HG03457 (cell line): ENCODE measurements around the gene SCAF8.
A peak's percentile ranks its signal among the peaks of the same experiment; 100 is the strongest.
"Not testable (repeated sequence)": the region's sequence is repeated elsewhere in the genome, so short reads cannot be mapped to it uniquely, and the experiment has no call there.

ENCODE experiments used
- ATAC-seq: cut with Tn5 transposase; IDR thresholded peaks from one replicate; pipeline ENCODE4 v1.9.1; 2021; ENCODE audit warnings: moderate number of reproducible peaks; ENCODE audit not compliant: unreplicated experiment

Gene SCAF8, protein sequence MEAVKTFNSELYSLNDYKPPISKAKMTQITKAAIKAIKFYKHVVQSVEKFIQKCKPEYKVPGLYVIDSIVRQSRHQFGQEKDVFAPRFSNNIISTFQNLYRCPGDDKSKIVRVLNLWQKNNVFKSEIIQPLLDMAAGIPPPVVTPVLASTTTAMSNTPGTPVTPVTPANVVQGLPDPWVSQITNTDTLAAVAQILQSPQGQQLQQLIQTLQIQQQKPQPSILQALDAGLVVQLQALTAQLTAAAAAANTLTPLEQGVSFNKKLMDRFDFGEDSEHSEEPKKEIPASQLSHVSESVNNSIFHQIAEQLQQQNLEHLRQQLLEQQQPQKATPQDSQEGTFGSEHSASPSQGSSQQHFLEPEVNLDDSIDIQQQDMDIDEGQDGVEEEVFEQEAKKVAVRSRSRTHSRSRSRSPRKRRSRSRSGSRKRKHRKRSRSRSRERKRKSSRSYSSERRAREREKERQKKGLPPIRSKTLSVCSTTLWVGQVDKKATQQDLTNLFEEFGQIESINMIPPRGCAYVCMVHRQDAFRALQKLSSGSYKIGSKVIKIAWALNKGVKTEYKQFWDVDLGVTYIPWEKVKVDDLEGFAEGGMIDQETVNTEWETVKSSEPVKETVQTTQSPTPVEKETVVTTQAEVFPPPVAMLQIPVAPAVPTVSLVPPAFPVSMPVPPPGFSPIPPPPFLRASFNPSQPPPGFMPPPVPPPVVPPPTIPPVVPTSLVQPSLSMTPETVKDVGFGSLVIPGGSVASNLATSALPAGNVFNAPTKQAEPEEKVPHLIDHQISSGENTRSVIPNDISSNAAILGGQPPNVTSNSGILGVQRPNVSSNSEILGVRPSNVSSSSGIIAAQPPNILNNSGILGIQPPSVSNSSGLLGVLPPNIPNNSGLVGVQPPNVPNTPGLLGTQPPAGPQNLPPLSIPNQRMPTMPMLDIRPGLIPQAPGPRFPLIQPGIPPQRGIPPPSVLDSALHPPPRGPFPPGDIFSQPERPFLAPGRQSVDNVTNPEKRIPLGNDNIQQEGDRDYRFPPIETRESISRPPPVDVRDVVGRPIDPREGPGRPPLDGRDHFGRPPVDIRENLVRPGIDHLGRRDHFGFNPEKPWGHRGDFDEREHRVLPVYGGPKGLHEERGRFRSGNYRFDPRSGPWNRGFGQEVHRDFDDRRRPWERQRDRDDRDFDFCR (N-terminal part only)

DNA sequence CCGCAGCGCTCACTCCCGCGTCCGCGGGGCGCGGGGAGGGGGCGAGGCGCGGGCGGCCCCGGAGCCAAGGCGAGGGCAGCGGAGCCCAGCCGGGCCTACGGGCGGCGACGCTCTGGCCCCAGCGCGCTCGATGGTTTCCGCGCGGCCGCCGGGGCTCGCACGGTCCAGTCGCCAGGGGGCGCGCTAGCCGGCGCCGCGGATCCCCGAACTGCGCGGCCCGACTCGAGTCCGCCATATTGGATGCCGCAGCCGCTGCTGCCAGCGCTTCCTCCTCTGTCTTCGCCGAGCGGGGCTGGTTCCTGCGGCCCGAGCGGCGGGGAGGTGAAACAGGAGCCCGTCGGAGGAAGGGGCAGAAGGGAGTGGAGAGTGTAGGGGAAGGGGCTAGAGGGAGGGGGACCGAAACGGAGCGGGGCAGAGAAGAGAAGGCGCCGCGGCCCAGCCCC is at the start of gene SCAF8:
SCAF8 (plus strand) TSS at position 234 of the 443 bp plus-strand sequence. CDS start 485 bp downstream, outside the sequence.
- peak; percentile 72 for ATAC-seq

GRCh38 chr6:154683756-154684523 is 49.3 kb upstream of the SCAF8 start:
- peak; percentile 87 for ATAC-seq

GRCh38 chr6:154686162-154686561 is 47.1 kb upstream of the SCAF8 start:
- no peak for ATAC-seq

DNA sequence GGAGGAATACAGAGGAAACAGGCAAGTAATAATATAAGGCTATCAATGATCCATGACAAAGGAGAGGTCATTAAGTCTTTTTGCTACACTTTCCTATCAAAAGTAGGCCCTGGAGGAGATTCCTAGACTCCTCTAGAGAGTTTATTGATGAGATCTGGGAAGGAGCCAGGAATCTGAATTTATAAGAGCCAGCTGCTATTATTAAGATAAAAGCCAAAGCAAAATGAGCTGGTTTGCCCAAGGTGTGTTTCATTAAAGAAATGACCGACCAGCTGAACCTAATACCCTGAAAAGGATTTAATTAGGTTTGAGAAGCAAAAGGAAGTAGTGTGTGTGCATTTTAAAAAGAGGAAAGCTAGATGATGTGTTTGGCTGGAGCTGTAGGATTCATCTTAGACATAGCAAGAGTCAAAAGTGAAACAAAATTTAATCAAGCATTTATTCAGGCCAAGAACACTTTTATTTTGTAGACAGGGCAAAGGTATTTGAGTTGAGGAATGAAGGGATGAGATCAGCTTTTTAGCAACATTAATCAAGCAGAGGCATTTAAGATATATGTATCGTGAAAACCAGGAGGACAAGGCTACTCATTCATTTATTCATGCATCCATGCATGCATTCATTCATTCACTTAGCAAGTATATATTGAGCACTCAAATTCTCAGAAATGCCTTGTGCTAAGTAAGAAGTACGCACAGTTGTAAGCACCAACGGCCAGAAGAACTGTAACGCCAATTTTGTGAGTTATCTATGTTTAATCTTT is 43.5 kb upstream of the SCAF8 start:
- no peak for ATAC-seq

- no peak for ATAC-seq
Observed at GRCh38 chr6:154690857-154691256, 42.4 kb upstream of the SCAF8 start.

DNA sequence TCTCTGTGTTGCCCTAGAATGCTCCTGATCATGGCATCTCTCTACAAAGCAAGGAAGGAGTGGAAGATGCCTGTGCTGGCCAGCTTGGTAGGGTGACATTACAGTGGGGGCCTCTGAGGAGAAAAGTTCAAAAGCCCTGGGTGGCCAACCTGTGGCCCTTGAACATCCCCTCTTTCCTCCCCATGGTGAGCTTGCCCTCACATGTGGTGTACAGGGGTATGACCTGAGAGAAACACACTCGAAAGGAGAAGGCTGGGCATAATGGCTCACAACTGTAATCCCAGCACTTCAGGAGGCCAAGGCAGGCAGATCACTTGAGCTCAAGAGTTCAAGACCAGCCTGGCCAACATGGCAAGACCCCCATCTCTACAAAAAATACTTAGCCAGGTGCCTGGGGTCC is 36.6 kb upstream of the SCAF8 start:
- no peak for ATAC-seq

DNA sequence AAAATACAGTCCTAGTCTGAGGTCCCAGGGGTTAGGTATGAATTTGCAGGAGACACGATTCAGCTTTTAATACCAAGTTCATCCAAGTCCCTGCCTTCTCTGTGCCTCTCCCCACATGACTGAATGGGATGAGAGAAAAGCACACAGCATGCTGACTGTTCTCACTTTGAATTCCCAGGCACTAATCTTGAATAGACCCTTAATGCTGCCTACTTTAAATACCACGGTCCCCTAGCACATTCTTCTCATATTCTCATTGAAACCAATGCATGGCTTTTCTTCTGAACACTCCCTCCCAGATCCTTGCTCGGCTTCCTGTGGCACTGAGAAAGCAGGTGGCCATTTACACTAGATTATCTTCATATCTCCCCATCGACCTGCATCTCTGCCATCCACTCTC is 30.1 kb upstream of the SCAF8 start:
- no peak for ATAC-seq

DNA sequence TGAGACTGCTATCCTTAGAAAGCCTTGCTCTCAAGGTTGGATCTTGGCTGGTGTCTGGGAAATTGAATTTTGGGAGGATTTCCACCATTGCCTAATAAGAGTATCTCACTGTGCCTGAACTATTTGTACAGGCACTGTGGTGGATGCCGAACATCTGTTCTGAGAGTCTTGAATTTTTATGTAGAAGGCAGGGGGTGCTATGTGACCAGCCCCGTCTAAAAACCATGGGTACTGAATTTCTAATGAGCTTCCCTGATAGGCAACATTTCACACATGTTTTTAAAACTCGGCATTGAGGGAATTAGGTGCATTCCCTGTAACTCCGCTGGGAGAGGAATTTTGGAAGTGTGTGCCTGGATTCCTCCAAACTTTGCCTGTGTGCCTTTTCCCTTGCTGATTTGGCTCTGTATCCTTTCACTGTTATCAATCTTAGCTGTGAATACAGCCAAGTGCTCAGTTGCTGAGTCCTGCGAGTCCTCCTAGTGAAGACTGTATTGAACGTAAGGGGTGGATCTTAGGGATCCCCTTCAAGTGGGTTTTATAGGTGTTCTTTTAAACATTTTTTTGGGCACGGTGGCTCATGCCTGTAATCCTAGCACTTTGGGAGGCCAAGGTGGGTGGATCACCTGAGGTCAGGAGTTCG is 27.6 kb upstream of the SCAF8 start:
- no peak for ATAC-seq

DNA sequence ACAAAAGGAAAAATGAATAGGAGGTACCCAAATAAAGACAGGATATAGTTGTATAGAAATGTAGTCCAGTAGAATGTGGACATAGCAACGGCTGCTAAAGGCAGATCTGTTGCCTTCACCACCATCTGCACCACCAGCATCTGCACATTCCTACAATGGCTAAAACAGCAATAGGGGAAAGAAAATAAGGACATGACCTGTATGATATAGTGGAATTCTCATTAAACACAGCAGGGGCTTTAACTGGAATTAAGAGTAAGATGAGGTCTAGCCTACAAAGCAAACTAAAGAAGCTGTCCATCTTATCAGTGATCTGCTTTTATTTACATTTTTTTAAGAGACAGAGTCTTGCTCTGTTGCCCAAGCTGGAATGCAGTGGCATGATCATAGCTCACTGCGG is 26.8 kb upstream of the SCAF8 start:
- no peak for ATAC-seq

- ATAC-seq, result no peak
Observed at GRCh38 chr6:154709621-154710020, 23.6 kb upstream of the SCAF8 start.

GRCh38 chr6:154710689-154711088 is 22.5 kb upstream of the SCAF8 start:
- ATAC-seq, result no peak

DNA sequence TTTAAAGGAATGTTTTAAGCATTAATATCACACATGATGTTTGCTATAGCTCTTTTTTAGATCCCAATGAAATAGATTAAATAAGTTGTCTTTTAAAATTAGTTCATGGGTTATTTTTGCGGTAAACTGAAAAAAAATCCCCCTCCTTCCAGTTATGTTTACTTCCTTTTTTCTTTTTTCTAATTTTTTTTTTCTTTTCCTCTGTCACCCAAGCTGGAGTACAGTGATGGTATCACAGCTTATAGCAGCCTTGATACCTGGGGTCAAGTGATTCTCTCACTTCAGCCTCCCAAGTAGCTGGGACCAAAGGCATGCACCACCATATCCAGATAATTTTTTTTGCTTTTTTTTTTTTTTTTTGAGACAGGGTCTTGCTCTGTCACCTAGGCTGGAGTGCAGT is 17.8 kb upstream of the SCAF8 start:
- no peak for ATAC-seq

- not testable (repeated sequence) for ATAC-seq
Observed at GRCh38 chr6:154716350-154716749, 16.9 kb upstream of the SCAF8 start.

- no peak for ATAC-seq
Observed at GRCh38 chr6:154719433-154719832, 13.8 kb upstream of the SCAF8 start.

GRCh38 chr6:154719854-154720253 is 13.4 kb upstream of the SCAF8 start:
- ATAC-seq, result no peak

GRCh38 chr6:154721460-154721859 is 11.8 kb upstream of the SCAF8 start:
- ATAC-seq, result no peak

DNA sequence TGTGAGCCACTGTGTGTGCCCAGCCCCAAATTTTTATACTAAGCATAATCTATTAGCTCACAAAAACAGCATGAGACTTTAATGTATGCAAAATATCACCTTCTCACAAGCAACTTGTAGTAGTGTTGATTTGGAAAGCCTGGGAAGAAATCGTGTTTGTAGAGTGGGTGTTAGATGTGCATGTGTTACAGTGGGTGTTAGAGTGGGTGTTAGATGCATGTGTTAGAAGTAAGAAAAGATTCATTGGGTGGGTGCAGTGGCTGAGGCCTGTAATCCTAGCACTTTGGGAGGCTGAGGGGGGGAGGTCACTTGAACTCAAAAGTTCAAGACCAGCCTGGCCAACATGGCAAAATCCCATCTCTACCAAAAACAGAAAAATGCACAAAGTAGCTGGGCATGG is 6.3 kb upstream of the SCAF8 start:
- ATAC-seq, result no peak

- no peak for ATAC-seq
Observed at GRCh38 chr6:154731296-154732218, 1.7 kb upstream of the SCAF8 start.
